HEK293 (cell line): ENCODE data around the gene SLCO4A1.

Experiments used
- CTCF ChIA-PET: fragments of 350-600 bp; formaldehyde crosslinking; extraction: SDS; loops from one replicate; lab custom pipeline; 2021; ENCODE audit warnings: antibody characterized with exemption; lab: Yijun Ruan, JAX
- POLR2A ChIA-PET: fragments of 300-600 bp; formaldehyde crosslinking; extraction: SDS; loops from one replicate; lab custom pipeline; 2020; ENCODE audit warnings: antibody characterized with exemption, inconsistent platforms; lab: Yijun Ruan, JAX
- H3K27ac ChIP-seq: fragments of 200-500 bp; sonication (Bioruptor generic); 2 replicates; pipeline ENCODE4 v1.5.1; 2014; ENCODE audit warnings: low read depth, low read length, control low read depth, inconsistent platforms; ENCODE audit errors: extremely low read depth
- H3K36me3 ChIP-seq, 2 experiments: fragments of 200-500 bp in 1 of 2; sonication (Bioruptor generic) in 1 of 2; 1 replicate in 1 of 2; 2 replicates in 1 of 2; pipeline ENCODE4 v1.5.1; 2014 to 2017; ENCODE audit warnings: inconsistent platforms in 2 of 2, low read length in 2 of 2; ENCODE audit not compliant: control insufficient read depth in 2 of 2, insufficient read depth in 1 of 2
- H3K4me1 ChIP-seq: fragments of 200-500 bp; sonication (Bioruptor generic); 2 replicates; pipeline ENCODE4 v1.5.1; 2014; ENCODE audit warnings: mild to moderate bottlenecking, low read length, inconsistent platforms; ENCODE audit not compliant: control insufficient read depth, insufficient read depth
- H3K4me3 ChIP-seq: 2 replicates; pipeline ENCODE4 v1.5.1; 2011; ENCODE audit warnings: low read depth, mild to moderate bottlenecking, control low read depth, low read length, moderate library complexity
- H3K9me3 ChIP-seq: fragments of 200-500 bp; sonication (Bioruptor generic); 2 replicates; pipeline ENCODE4 v1.5.1; 2014; ENCODE audit warnings: low read depth, low read length, inconsistent platforms; ENCODE audit not compliant: control insufficient read depth, insufficient read depth
- GLIS1 ChIP-seq: fragments of 450-650 bp; formaldehyde crosslinking; IDR thresholded peaks from 2 replicates; pipeline ENCODE4 v1.5.1; 2016; ENCODE audit warnings: missing biosample characterization, missing genetic modification characterization
- HOXD13 ChIP-seq: sonication (generic); formaldehyde crosslinking; IDR thresholded peaks from 2 replicates; pipeline ENCODE4 v1.8.0; 2022; ENCODE audit warnings: missing genetic modification reagents, borderline replicate concordance
- KLF16 ChIP-seq: fragments of 450-650 bp; formaldehyde crosslinking; IDR thresholded peaks from 2 replicates; pipeline ENCODE4 v1.5.1; 2017; ENCODE audit warnings: missing biosample characterization, missing genetic modification characterization
- ZFP69B ChIP-seq: fragments of 450-650 bp; formaldehyde crosslinking; IDR thresholded peaks from 2 replicates; pipeline ENCODE4 v1.5.1; 2016; ENCODE audit warnings: missing biosample characterization, missing genetic modification characterization
- ZIC2 ChIP-seq: fragments of 450-650 bp; formaldehyde crosslinking; IDR thresholded peaks from 2 replicates; pipeline ENCODE4 v1.5.1; 2016; ENCODE audit warnings: missing biosample characterization, missing genetic modification characterization
- ZNF121 ChIP-seq: fragments of 450-650 bp; formaldehyde crosslinking; IDR thresholded peaks from 2 replicates; pipeline ENCODE4 v1.5.1; 2016; ENCODE audit warnings: missing biosample characterization, missing genetic modification characterization
- ZNF132 ChIP-seq: fragments of 450-650 bp; formaldehyde crosslinking; IDR thresholded peaks from 2 replicates; pipeline ENCODE4 v1.5.1; 2017; ENCODE audit warnings: missing biosample characterization, missing genetic modification characterization, borderline replicate concordance
- ZNF155 ChIP-seq: fragments of 450-650 bp; formaldehyde crosslinking; IDR thresholded peaks from 2 replicates; pipeline ENCODE4 v1.5.1; 2016; ENCODE audit warnings: missing biosample characterization, missing genetic modification characterization
- ZNF174 ChIP-seq: fragments of 450-650 bp; formaldehyde crosslinking; IDR thresholded peaks from 2 replicates; pipeline ENCODE4 v1.5.0; 2017; ENCODE audit warnings: missing biosample characterization, mild to moderate bottlenecking, missing genetic modification characterization
- ZNF184 ChIP-seq: fragments of 450-650 bp; IDR thresholded peaks from 2 replicates; pipeline ENCODE4 v1.5.1; 2018; ENCODE audit warnings: missing biosample characterization, mild to moderate bottlenecking, missing genetic modification characterization
- ZNF214 ChIP-seq: fragments of 450-650 bp; formaldehyde crosslinking; IDR thresholded peaks from 2 replicates; pipeline ENCODE4 v1.5.1; 2017; ENCODE audit warnings: missing biosample characterization, mild to moderate bottlenecking, missing genetic modification characterization, borderline replicate concordance
- ZNF426 ChIP-seq: fragments of 450-650 bp; formaldehyde crosslinking; IDR thresholded peaks from 2 replicates; pipeline ENCODE4 v1.5.1; 2017; ENCODE audit warnings: missing biosample characterization, missing genetic modification characterization, mild to moderate bottlenecking, inconsistent platforms, moderate library complexity
- ZNF549 ChIP-seq: fragments of 450-650 bp; IDR thresholded peaks from 2 replicates; pipeline ENCODE4 v1.5.1; 2018; ENCODE audit warnings: missing biosample characterization, missing genetic modification characterization, mild to moderate bottlenecking, inconsistent platforms, moderate library complexity
- ZNF560 ChIP-seq: fragments of 450-650 bp; formaldehyde crosslinking; IDR thresholded peaks from 2 replicates; pipeline ENCODE4 v1.5.1; 2017; ENCODE audit warnings: missing biosample characterization, missing genetic modification characterization, borderline replicate concordance
- ZNF610 ChIP-seq: fragments of 450-650 bp; formaldehyde crosslinking; IDR thresholded peaks from 2 replicates; pipeline ENCODE4 v1.5.1; 2016; ENCODE audit warnings: missing biosample characterization, missing genetic modification characterization, borderline replicate concordance
- ZNF658 ChIP-seq: fragments of 450-650 bp; formaldehyde crosslinking; IDR thresholded peaks from 2 replicates; pipeline ENCODE4; 2016; ENCODE audit warnings: missing biosample characterization, missing genetic modification characterization
- ZNF707 ChIP-seq: fragments of 450-650 bp; formaldehyde crosslinking; IDR thresholded peaks from 2 replicates; pipeline ENCODE4 v1.5.1; 2016; ENCODE audit warnings: missing biosample characterization, missing genetic modification characterization
- ZSCAN23 ChIP-seq: fragments of 450-650 bp; formaldehyde crosslinking; IDR thresholded peaks from 2 replicates; pipeline ENCODE4 v1.5.1; 2016; ENCODE audit warnings: missing biosample characterization, missing genetic modification characterization
- TF ChIP-seq, protein P1 (sequence below): fragments of 450-650 bp; formaldehyde crosslinking; IDR thresholded peaks from 2 replicates; pipeline ENCODE4 v1.5.1; 2017; ENCODE audit warnings: missing biosample characterization, missing genetic modification characterization
- TF ChIP-seq, protein P2 (sequence below): fragments of 450-650 bp; formaldehyde crosslinking; IDR thresholded peaks from 2 replicates; pipeline ENCODE4 v1.5.1; 2017; ENCODE audit warnings: missing biosample characterization, missing genetic modification characterization
- TF ChIP-seq, protein P3 (sequence below): fragments of 450-650 bp; formaldehyde crosslinking; IDR thresholded peaks from 2 replicates; pipeline ENCODE4 v1.5.1; 2016; ENCODE audit warnings: missing biosample characterization, missing genetic modification characterization
- TF ChIP-seq, protein P4 (sequence below): fragments of 450-650 bp; formaldehyde crosslinking; IDR thresholded peaks from 2 replicates; pipeline ENCODE4 v1.5.1; 2016; ENCODE audit warnings: missing biosample characterization, missing genetic modification characterization

Gene SLCO4A1

DNA sequence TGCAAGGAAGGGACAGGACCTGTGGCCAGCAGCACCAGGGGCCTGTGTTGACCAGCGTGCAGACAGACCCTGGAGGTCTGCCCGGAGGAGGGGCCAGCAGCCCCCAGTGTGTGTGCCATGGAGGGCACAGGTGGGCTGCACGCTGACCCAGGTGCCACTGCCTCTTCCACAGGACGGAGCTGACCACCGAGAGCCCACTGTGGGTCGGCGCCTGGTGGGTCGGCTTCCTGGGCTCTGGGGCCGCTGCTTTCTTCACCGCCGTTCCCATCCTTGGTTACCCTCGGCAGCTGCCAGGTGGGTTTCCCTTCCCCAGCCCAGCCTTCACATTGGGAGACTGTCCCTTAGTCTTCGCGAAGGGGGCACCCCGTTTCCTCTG is 17.9 kb downstream of the SLCO4A1 start:
- Histone ChIP-seq H3K9me3 (no peaks in the 10 kb centered on the region), H3K4me1 (no peaks in the 10 kb centered on the region), H3K4me3 (no peak overlapping the region), H3K36me3 (peaks cover 0 to 9% of the 10 kb centered on the region in 2 experiments; a peak in 1 of 3 replicates), H3K27ac (no peak overlapping the region)
- CTCF ChIA-PET: no interaction called here
- TF ChIP-seq ZNF707 (tag by site-specific recombination): no peak
- TF ChIP-seq, protein P1, sequence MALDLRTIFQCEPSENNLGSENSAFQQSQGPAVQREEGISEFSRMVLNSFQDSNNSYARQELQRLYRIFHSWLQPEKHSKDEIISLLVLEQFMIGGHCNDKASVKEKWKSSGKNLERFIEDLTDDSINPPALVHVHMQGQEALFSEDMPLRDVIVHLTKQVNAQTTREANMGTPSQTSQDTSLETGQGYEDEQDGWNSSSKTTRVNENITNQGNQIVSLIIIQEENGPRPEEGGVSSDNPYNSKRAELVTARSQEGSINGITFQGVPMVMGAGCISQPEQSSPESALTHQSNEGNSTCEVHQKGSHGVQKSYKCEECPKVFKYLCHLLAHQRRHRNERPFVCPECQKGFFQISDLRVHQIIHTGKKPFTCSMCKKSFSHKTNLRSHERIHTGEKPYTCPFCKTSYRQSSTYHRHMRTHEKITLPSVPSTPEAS: no peak
- TF ChIP-seq ZNF560 (tag by site-specific recombination): no peak
- POLR2A ChIA-PET: interaction anchor here (0.8 to 1.1 kb wide), 2 partner anchors 18 to 70 kb away, joined by 3 read pairs; partner anchors contain the start of gene SLCO4A1

DNA sequence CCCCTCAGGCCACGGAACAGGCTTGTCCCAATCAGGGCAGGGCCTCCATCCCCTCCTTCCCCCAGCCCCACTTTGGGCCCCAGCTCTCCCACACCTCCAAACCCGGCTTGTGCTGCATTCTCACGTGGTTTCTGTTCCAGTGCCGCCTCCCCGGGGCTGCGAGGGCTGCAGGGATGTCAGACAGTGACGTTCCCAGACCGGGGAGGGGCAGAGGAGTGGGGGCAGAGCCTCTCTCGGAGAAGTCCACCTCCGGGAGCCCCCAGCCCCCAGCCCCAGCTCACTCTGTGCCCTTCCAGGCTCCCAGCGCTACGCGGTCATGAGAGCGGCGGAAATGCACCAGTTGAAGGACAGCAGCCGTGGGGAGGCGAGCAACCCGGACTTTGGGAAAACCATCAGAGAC is 18.5 kb downstream of the SLCO4A1 start:
- ChIA-PET POLR2A (interaction anchor here (1.1 kb wide), 1 partner anchor 69 kb away, joined by 3 read pairs; no protein-coding TSS in a partner anchor), CTCF (no interaction called here)
- no peak overlapping the region for H3K4me3 ChIP-seq
- no peak overlapping the region for H3K27ac ChIP-seq
- H3K4me1 ChIP-seq: no peaks in the 10 kb centered on the region
- TF ChIP-seq ZFP69B (tag by site-specific recombination) (no peak), ZNF549 (tag by site-specific recombination) (no peak), ZNF426 (tag by site-specific recombination) (no peak), HOXD13 (CRISPR knock-in tag) (no peak), ZNF132 (no peak), KLF16 (tag by site-specific recombination) (no peak), ZNF658 (tag by site-specific recombination) (no peak), ZNF174 (tag by site-specific recombination) (no peak), ZNF155 (no peak), ZIC2 (no peak), ZNF121 (tag by site-specific recombination) (no peak), ZNF184 (tag by site-specific recombination) (no peak)
- TF ChIP-seq, protein P2, sequence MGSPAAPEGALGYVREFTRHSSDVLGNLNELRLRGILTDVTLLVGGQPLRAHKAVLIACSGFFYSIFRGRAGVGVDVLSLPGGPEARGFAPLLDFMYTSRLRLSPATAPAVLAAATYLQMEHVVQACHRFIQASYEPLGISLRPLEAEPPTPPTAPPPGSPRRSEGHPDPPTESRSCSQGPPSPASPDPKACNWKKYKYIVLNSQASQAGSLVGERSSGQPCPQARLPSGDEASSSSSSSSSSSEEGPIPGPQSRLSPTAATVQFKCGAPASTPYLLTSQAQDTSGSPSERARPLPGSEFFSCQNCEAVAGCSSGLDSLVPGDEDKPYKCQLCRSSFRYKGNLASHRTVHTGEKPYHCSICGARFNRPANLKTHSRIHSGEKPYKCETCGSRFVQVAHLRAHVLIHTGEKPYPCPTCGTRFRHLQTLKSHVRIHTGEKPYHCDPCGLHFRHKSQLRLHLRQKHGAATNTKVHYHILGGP (tag by site-specific recombination): no peak
- TF ChIP-seq, protein P3, sequence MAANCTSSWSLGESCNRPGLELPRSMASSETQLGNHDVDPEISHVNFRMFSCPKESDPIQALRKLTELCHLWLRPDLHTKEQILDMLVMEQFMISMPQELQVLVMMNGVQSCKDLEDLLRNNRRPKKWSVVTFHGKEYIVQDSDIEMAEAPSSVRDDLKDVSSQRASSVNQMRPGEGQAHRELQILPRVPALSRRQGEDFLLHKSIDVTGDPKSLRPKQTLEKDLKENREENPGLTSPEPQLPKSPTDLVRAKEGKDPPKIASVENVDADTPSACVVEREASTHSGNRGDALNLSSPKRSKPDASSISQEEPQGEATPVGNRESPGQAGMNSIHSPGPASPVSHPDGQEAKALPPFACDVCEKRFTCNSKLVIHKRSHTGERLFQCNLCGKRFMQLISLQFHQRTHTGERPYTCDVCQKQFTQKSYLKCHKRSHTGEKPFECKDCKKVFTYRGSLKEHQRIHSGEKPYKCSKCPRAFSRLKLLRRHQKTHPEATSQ (tag by site-specific recombination): no peak
- H3K36me3 ChIP-seq: peaks cover 0 to 9% of the 10 kb centered on the region in 2 experiments; a peak in 1 of 3 replicates
- no peaks in the 10 kb centered on the region for H3K9me3 ChIP-seq

DNA sequence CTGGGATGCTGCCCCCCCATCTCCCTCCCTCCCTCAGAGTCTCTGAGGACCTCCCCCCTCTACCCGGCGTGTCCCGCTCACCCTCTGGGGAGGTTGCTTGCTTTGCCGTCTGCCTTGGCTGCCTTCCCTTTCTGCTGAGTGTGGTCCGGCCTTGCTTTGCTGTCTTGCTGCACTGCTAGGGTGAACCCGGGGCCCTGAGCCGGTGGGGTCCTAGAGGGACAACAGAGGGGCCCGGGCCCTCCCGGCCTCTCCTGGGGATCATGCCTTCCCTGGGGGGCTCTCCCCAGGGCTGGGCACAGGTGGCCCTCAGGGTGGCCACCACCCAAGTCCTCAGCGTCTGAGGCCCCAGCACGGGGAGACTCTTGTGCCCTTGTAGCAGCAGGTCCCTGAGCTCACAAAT is 19.3 kb downstream of the SLCO4A1 start:
- CTCF ChIA-PET: no interaction called here

More for the DNA sequence above, 19.3 kb downstream of the SLCO4A1 start:
- Histone ChIP-seq H3K27ac (no peak overlapping the region), H3K36me3 (peaks cover 0 to 7% of the 10 kb centered on the region in 2 experiments; a peak in 1 of 3 replicates), H3K9me3 (no peaks in the 10 kb centered on the region), H3K4me1 (no peaks in the 10 kb centered on the region), H3K4me3 (no peak overlapping the region)
- TF ChIP-seq ZNF214: no peak
- no peak for TF ChIP-seq ZSCAN23 (tag by site-specific recombination)
- no peak for TF ChIP-seq ZNF610 (tag by site-specific recombination)
- TF ChIP-seq GLIS1: peak; percentile 91
- TF ChIP-seq, protein P4, sequence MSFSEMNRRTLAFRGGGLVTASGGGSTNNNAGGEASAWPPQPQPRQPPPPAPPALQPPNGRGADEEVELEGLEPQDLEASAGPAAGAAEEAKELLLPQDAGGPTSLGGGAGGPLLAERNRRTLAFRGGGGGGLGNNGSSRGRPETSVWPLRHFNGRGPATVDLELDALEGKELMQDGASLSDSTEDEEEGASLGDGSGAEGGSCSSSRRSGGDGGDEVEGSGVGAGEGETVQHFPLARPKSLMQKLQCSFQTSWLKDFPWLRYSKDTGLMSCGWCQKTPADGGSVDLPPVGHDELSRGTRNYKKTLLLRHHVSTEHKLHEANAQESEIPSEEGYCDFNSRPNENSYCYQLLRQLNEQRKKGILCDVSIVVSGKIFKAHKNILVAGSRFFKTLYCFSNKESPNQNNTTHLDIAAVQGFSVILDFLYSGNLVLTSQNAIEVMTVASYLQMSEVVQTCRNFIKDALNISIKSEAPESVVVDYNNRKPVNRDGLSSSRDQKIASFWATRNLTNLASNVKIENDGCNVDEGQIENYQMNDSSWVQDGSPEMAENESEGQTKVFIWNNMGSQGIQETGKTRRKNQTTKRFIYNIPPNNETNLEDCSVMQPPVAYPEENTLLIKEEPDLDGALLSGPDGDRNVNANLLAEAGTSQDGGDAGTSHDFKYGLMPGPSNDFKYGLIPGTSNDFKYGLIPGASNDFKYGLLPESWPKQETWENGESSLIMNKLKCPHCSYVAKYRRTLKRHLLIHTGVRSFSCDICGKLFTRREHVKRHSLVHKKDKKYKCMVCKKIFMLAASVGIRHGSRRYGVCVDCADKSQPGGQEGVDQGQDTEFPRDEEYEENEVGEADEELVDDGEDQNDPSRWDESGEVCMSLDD (tag by site-specific recombination): no peak
- POLR2A ChIA-PET: no interaction called here
